AG08395 (cell line): ENCODE results near the gene PTPRN2.
"Not testable (repeated sequence)": the region's sequence is repeated elsewhere in the genome, so short reads cannot be mapped to it uniquely, and the experiment has no call there.

Experiments used
- DNase-seq: peaks from one replicate; pipeline ENCODE4 v3.0.0; 2012; ENCODE audit warnings: mixed read lengths, low spot score

The PTPRN2 gene

GRCh38 chr7:158321056-158321700 is 266.4 kb downstream of the PTPRN2 start:
- no peak for DNase-seq

DNA sequence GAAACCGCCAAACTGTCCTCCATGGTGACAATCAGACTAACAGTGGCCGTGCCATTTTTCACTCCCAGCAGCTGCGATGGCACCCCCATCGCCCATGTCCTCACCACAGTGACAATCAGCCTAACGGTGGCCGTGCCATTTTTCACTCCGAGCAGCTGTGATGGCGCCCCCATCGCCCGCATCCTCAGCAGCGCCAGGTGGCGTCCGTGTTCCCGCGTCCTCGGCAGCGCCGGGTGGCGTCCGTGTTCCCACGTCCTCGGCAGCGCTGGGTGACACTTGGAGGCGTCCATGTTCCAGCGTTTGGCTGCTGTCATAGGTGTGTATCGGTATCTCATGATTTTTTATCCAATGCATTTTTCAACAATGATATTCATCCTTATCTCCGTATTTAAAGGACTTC is 267.3 kb downstream of the PTPRN2 start:
- DNase-seq = no peak

DNA sequence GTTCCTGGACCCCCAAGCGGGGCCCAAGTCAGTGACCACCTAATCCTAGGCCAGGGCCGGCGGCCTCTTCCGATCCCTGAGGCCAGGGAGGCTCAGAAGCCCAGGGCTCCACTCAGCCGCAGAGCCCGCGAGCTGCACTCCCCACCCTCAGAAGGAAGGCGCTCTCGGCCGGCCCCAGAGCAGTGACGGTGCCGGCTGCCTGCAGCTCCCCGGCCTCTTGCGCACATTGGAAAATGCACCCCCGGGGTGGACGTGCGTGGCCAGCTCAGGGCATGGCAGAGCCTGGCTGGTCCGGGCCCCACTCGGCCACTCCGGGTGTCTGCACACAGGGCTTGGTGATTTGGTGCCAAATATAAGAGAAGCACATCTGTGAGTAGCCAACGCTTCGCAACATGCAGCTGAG is 269.1 kb downstream of the PTPRN2 start:
- no peak for DNase-seq

- no peak for DNase-seq
These were observed 270.1 kb downstream of the PTPRN2 start for GRCh38 chr7:158317238-158318205.

- no peak for DNase-seq
These were observed 271.1 kb downstream of the PTPRN2 start for GRCh38 chr7:158316466-158317031.

- no peak for DNase-seq
These were observed 271.7 kb downstream of the PTPRN2 start for GRCh38 chr7:158315881-158316280.

DNA sequence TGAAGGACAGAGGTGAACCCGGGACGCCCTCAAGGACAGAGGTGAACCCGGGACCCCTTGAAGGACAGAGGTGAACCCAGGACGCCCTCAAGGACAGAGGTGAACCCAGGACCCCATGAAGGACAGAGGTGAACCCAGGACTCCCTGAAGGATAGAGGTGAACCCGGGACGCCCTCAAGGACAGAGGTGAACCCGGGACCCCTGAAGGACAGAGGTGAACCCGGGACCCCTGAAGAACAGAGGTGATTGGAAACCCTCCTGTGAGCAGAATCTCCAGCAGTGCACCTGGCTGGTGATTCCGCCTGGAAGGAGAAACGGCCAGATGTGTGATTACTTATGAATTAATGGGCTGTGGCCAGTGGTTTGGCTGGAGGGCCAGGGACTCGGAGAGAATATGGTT is 272.3 kb downstream of the PTPRN2 start:
- DNase-seq = no peak

GRCh38 chr7:158314394-158314793 is 273.2 kb downstream of the PTPRN2 start:
- no peak for DNase-seq

DNA sequence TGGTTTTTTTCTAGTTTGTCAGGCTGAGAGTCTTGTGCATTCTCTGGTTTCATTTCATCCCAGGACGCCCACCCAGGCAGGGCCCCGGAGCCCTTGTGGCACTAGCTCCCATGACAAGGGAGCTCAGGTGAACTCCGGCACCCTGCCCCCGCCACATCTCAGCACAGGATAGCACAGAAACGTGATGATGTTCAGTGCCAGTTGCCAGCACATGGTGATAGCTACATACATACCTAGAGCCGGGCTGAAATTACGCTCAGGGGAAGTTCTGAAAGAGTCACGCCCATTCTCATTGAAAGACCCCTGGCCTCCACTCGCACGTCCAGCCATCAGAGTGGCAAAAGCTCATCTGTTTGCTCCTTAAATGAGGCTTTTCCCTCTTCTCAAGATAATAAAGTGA is 273.7 kb downstream of the PTPRN2 start:
- DNase-seq = no peak

GRCh38 chr7:158312789-158313188 is 274.8 kb downstream of the PTPRN2 start:
- DNase-seq = no peak

DNA sequence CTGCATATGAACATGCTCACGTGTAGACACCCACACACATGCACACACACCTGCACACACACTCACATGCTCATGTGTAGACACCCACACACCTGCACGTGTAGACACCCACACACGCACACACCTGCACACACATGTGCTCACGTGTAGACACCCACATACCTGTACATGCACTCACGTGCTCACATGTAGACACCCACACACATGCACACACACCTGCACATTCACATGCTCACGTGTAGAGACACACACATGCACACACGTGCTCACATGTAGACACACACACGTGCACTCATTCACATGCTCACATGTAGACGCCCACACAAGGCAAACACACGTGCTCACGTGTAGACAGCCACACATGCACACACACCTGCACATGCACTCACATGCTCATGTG is 275.8 kb downstream of the PTPRN2 start:
- no peak for DNase-seq

- DNase-seq = no peak
These were observed 276.5 kb downstream of the PTPRN2 start for GRCh38 chr7:158310924-158311666.

DNA sequence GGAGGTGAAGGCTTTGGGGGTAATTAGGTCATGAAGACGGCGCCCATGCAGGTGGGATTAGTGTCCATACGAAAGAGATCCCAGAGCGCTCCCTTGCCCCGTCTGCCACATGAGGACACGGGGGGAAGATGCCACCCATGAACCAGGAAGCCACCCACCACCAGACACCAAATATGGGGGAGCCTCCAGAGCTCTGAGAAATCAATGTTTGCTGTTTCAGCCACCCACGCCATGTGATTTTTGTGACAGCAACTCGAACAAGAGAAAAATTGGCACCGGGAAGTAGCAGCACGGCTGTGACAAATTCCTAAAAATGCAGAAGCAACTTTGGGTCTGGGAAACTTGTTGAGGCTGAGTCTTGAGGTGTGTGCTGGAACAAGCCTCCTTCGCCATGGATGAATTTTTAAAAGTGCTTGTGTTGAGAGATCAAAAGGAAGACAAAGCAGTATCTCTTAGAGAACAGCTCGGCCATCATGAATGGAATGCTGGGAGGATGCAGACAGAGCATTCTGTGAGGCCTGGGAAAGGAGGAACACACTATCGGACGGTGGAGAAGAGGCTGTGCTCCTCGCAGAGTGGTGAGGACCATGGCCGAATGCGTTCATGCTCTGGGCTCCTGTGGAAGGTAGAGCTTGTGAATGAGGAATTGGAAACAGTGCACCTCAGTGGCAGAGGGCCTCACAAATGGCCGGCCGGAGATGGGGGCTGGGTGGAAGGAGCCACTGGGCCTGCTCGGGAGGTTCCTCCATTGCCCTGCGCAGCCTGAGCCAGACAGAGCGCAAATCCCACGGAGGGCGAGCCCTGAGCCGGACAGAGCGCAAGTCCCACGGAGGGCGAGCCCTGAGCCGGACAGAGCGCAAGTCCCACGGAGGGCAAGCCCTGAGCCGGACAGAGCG is 277.5 kb downstream of the PTPRN2 start:
- no peak for DNase-seq

DNA sequence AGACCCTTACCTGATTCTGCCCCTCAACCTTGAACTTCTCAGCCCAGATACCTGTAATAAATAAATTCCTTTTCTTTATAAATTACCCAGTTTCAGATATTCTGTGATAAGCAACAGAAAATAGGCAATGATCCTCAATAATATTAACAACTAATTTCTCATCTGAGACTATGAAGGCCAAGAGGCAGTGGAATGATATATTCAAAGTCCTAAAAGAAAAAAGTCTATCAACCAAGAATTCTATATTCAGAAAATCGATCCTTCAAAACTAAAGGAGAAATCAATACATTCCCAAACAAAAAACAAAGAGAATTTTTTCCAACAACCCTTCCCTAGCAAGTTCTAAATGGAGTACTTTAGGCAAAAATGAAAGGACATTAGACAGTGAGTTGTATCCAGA is 279.6 kb downstream of the PTPRN2 start:
- no peak for DNase-seq

DNA sequence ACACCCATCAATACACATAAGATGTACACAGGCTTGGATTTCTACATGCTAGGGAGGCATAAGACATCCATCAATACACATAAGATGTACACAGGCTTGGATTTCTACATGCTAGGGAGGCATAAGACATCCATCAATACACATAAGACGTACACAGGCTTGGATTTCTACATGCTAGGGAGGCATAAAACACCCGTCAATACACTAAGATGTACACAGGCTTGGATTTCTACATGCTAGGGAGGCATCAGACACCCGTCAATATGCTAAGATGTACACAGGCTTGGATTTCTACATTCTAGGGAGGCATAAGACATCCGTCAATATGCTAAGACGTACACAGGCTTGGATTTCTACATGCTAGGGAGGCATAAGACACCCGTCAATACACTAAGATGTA is 283.6 kb downstream of the PTPRN2 start:
- not testable (repeated sequence) for DNase-seq

DNA sequence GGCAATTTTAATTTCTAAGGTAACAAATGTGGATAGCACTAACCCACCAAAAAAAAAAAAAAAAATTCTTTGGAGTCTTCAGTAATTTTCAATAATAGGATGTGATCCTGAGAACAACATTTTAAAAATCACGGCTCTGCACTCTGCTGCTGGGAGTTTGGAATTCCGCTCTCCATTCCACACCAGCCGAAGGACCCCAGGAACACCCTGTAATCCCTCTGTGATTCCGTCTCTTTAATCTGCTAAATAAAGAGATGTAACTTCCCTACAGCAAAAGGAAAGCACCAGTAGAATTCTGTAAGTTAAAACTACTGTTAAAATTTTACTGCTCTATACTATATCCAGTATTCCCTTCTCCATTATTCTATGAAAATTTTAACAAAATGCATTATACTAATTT is 284.5 kb downstream of the PTPRN2 start:
- DNase-seq = no peak

DNA sequence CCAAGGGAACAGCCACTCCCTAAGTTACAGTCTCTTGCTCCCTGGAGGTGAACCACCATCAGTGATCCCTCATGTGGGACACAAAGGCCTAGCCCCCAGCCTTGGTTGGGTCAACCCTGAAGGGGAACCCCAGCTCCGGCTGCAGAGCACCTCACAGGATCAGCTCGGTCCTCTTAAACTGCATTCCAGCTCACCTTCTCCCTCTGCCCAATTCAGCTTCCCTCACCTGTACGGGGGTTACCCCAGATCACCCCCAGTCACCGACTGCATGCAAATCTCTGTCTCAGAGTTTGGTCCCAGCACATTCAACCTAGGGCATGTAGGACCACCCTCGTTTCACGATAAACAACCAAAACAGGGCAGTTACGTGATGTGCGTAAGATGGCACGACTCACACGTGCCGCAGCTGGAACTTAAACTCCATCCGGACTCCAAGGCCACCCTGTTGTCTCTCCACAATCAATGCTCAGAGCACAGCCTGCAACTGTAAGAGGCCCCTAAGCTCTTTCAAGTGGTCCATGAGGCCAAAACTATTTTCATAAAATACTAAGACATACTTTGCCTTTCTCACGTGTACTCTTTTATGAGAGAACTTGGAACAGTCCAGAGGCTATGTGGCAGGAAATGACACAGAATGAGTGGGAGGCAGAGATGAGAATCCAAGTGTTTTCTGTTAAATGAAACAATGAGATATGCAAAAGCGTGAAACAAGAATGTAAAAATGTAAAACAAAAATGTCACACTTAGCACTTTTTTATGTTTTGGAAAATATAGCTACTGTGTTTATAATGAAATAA is 285.2 kb downstream of the PTPRN2 start:
- DNase-seq = no peak

- DNase-seq = no peak
These were observed 286.4 kb downstream of the PTPRN2 start for GRCh38 chr7:158301207-158301606.

DNA sequence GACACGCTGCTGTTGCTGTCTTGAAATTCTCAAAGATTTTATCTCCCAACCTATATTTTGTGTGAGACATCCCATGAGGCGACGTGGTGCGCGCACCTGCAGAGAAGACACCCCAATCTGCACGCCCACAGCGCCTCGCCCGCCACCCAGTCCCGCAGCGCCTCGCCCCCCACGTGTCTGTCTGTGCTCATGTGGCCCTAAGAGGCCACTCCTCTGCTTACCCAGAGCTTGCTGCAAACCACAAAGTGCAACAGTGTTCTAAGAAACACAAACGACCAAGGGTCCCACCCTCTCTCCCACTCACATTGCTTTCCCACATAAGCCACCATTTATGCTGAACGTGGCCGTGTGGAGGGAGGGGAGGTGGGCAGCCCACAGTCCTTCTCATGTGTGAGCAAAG is 287.2 kb downstream of the PTPRN2 start:
- no peak for DNase-seq

GRCh38 chr7:158299607-158300006 is 288.0 kb downstream of the PTPRN2 start:
- no peak for DNase-seq

- no peak for DNase-seq
These were observed 290.9 kb downstream of the PTPRN2 start for GRCh38 chr7:158296798-158297104.
